DND-41 (cell line): ENCODE results near the gene MAP2K1.

ENCODE experiments used
- ATAC-seq: fragments of 200-7000 bp; cut with Tn5 transposase; 3 replicates; pipeline ENCODE4 v1.9.1; 2021; ENCODE audit warnings: low read depth; ENCODE audit not compliant: insufficient read depth
- DNase-seq: peaks from one replicate; pipeline ENCODE4 v3.0.0-alpha.2; 2020
- H2AFZ ChIP-seq: 2 replicates; pipeline ENCODE4 v1.6.0; 2012; ENCODE audit warnings: low read depth, low read length
- H3K27ac ChIP-seq: 2 replicates; pipeline ENCODE4 v1.5.1; 2012; ENCODE audit warnings: low read length, inconsistent platforms
- H3K27me3 ChIP-seq: fragments of 200-600 bp; sonication (generic); 2 replicates; pipeline ENCODE4 v1.6.0; 2012; ENCODE audit warnings: low read length, mild to moderate bottlenecking, inconsistent platforms; ENCODE audit not compliant: insufficient read depth, poor library complexity
- H3K36me3 ChIP-seq: 2 replicates; pipeline ENCODE4 v1.5.1; 2012; ENCODE audit warnings: low read length, inconsistent platforms; ENCODE audit not compliant: insufficient read depth
- H3K4me1 ChIP-seq: 2 replicates; pipeline ENCODE4 v1.5.1; 2012; ENCODE audit warnings: mild to moderate bottlenecking, low read length; ENCODE audit not compliant: insufficient read depth
- H3K4me2 ChIP-seq: 2 replicates; pipeline ENCODE4 v1.6.0; 2012; ENCODE audit warnings: mild to moderate bottlenecking, moderate library complexity, low read length, inconsistent platforms; ENCODE audit not compliant: insufficient read depth
- H3K4me3 ChIP-seq, 2 experiments: fragments of 200-600 bp in 1 of 2; shearing (Covaris generic) in 1 of 2; 2 replicates each; pipeline ENCODE4 v1.5.1; 2012 to 2016; ENCODE audit warnings: inconsistent platforms in 2 of 2, low read length in 2 of 2, mild to moderate bottlenecking in 2 of 2, low read depth in 1 of 2, moderate library complexity in 1 of 2
- H3K79me2 ChIP-seq: 2 replicates; pipeline ENCODE4 v1.6.0; 2012; ENCODE audit warnings: low read length, inconsistent platforms; ENCODE audit not compliant: insufficient read depth
- H3K9ac ChIP-seq: 2 replicates; pipeline ENCODE4 v1.6.0; 2012; ENCODE audit warnings: low read depth, mild to moderate bottlenecking, inconsistent platforms, low read length, moderate library complexity
- H3K9me3 ChIP-seq: 2 replicates; pipeline ENCODE4 v1.5.1; 2012; ENCODE audit warnings: low read length, moderate library complexity, mild to moderate bottlenecking, inconsistent platforms; ENCODE audit not compliant: insufficient read depth, severe bottlenecking
- H4K20me1 ChIP-seq: 2 replicates; pipeline ENCODE4 v1.6.0; 2012; ENCODE audit warnings: low read length; ENCODE audit not compliant: insufficient read depth
- EZH2 ChIP-seq: IDR thresholded peaks from 3 replicates; pipeline ENCODE4 v1.6.1; 2012; ENCODE audit warnings: borderline replicate concordance, low read depth, mild to moderate bottlenecking, moderate library complexity, low read length, inconsistent platforms; ENCODE audit not compliant: severe bottlenecking
- TF ChIP-seq, protein P1 (sequence below): IDR thresholded peaks from 2 replicates; pipeline ENCODE4 v1.5.1; 2012; ENCODE audit warnings: borderline replicate concordance, low read length, moderate library complexity, mild to moderate bottlenecking; ENCODE audit not compliant: poor library complexity, severe bottlenecking; ENCODE audit errors: extremely low read depth

MAP2K1 gene

GRCh38 chr15:66489179-66489791 lies 102.6 kb downstream of the MAP2K1 start:
- TF ChIP-seq, protein P1, sequence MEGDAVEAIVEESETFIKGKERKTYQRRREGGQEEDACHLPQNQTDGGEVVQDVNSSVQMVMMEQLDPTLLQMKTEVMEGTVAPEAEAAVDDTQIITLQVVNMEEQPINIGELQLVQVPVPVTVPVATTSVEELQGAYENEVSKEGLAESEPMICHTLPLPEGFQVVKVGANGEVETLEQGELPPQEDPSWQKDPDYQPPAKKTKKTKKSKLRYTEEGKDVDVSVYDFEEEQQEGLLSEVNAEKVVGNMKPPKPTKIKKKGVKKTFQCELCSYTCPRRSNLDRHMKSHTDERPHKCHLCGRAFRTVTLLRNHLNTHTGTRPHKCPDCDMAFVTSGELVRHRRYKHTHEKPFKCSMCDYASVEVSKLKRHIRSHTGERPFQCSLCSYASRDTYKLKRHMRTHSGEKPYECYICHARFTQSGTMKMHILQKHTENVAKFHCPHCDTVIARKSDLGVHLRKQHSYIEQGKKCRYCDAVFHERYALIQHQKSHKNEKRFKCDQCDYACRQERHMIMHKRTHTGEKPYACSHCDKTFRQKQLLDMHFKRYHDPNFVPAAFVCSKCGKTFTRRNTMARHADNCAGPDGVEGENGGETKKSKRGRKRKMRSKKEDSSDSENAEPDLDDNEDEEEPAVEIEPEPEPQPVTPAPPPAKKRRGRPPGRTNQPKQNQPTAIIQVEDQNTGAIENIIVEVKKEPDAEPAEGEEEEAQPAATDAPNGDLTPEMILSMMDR, result no peak
- TF ChIP-seq EZH2, result no peak
- H4K20me1 ChIP-seq, result peaks cover 5% of the 10 kb centered on the region; the same call in 1 of the 2 replicates
- no peak overlapping the region for H2AFZ ChIP-seq
- ATAC-seq (no peak), DNase-seq (no peak)
- no peaks in the 10 kb centered on the region for H3K4me1 ChIP-seq
- peaks cover 13% of the 10 kb centered on the region; the same call in 1 of the 2 replicates for H3K79me2 ChIP-seq
- peaks cover 96% of the 10 kb centered on the region for H3K36me3 ChIP-seq
- H3K9me3 ChIP-seq, result no peaks in the 10 kb centered on the region
- H3K27ac ChIP-seq, result no peak overlapping the region
- H3K9ac ChIP-seq, result no peak overlapping the region
- no peak overlapping the region for H3K4me3 ChIP-seq
- H3K4me2 ChIP-seq, result no peak overlapping the region
- H3K27me3 ChIP-seq, result no peaks in the 10 kb centered on the region

GRCh38 chr15:66491846-66492245 lies 105.1 kb downstream of the MAP2K1 start:
- no peak overlapping the region for H2AFZ ChIP-seq
- no peak for ATAC-seq
- H3K79me2 ChIP-seq, result peaks cover 30% of the 10 kb centered on the region
- H3K9me3 ChIP-seq, result no peaks in the 10 kb centered on the region
- peaks cover 17% of the 10 kb centered on the region for H3K4me1 ChIP-seq
- peaks cover 5% of the 10 kb centered on the region; the same call in 1 of the 2 replicates for H4K20me1 ChIP-seq
- DNase-seq, result no peak
- H3K36me3 ChIP-seq, result peaks cover 87% of the 10 kb centered on the region
- TF ChIP-seq, protein P1, result no peak
- TF ChIP-seq EZH2, result no peak
- no peak overlapping the region for H3K27ac ChIP-seq
- H3K27me3 ChIP-seq, result no peaks in the 10 kb centered on the region
- H3K4me2 ChIP-seq, result no peak overlapping the region
- no peak overlapping the region for H3K9ac ChIP-seq
- H3K4me3 ChIP-seq, result no peak overlapping the region

DNA sequence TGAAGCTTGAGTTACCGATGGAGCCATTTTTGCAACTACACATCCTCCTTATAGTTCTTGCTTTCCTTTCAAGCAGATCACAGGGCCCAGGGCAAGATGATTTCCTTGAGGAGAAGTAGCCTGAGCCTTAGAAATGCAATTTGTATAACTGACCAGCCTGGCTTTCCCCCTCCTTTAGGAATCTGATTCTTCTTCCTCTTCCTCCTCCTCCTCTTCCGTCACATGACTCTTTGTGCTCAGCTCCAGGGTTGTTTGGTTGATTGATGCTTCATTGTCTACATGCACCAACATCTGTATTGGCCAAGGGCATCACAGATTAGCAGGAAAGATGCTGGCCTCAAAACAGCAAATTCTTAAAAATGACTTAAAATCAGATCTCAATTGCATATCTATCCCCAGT lies 107.5 kb downstream of the MAP2K1 start:
- TF ChIP-seq, protein P1, result no peak
- no peak for TF ChIP-seq EZH2
- no peak for ATAC-seq
- Histone ChIP-seq H3K9me3 (no peaks in the 10 kb centered on the region), H2AFZ (no peak overlapping the region), H3K27me3 (no peaks in the 10 kb centered on the region), H4K20me1 (peaks cover 5% of the 10 kb centered on the region; the same call in 1 of the 2 replicates), H3K9ac (no peak overlapping the region), H3K4me1 (peaks cover 23% of the 10 kb centered on the region), H3K36me3 (peaks cover 84% of the 10 kb centered on the region), H3K27ac (no peak overlapping the region), H3K79me2 (peaks cover 37% of the 10 kb centered on the region), H3K4me3 (no peak overlapping the region), H3K4me2 (no peak overlapping the region)
- no peak for DNase-seq
